Sciatic nerve (tissue), 2 donors: Measurements from ENCODE around the gene STING1. TPM values are rescaled to one million over a fixed set of nuclear protein-coding genes. Genes with fewer than 3 reads are reported as not detected.
A peak's percentile ranks its signal among the peaks of the same experiment; 100 is the strongest.

Source experiments
- ATAC-seq: fragments of 200-7000 bp; cut with Tn5 transposase; one replicate; pipeline ENCODE4 v1.9.1; 2020; ENCODE audit warnings: mild to moderate bottlenecking, moderate library complexity
- DNase-seq: peaks from one replicate; pipeline ENCODE4 v3.0.0-alpha.2; 2020; ENCODE audit warnings: low spot score
- intact Hi-C: fragments of 100-400 bp; cut with DNase I; formaldehyde crosslinking; loops from one replicate; pipeline ENCODE4 v1.14.2; 2022
- total RNA-seq: library from RNA; stranded (reverse); fragmentation: NEBNext Ultra II Directional; extraction: Animal tissue kit (Norgen Biotek cat#: 25700); gene quantifications from one replicate; pipeline ENCODE4 v1.2.1, GENCODE V29; 2021
- donor health status: DM: no; HTN: no; CAD: no.
- donor health status: DM: no; HTN: no; CAD: no.

Gene STING1
- total RNA-seq, 1 donor from 2014 or later = 94.5 TPM

GRCh38 chr5:139473105-139473504, 9.5 kb downstream of the STING1 start:
- no peak for DNase-seq
- intact Hi-C loops = no loop called here
- no peak for ATAC-seq

- ATAC-seq = no peak
- intact Hi-C loops = no loop called here
- no peak for DNase-seq
These were observed 10.1 kb downstream of the STING1 start for GRCh38 chr5:139472386-139473030.

DNA sequence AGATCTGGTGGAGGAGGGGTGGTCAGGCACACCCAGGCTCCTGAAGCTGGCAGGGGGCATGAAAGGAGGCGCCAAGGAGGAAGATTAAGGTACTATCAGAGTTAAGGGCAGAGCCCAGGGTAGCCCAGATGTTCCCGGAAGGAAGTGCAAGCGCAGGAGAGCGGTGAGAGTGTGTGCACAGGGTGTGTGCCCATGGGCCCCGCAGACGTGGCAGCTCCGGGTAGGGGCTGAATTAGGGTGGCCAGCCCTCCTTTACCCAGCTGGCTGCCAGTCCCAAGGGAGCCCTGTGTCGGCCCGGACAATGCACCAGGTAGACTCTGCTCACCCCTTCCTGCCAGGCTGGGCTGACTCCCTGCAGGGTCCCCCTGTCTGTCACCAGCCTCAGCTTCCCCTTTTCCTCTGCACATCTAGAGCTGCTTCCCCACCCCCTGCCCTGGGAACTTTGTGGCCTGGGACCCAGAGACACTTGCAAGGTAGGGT, 11.7 kb downstream of the STING1 start, which contains the start of gene SMIM33:
SMIM33 (plus strand) TSS at position 184 of the 480 bp plus-strand sequence; CDS start at position 302, 118 bp downstream.
- intact Hi-C loops = no loop called here
- DNase-seq (no peak), ATAC-seq (no peak)

DNA sequence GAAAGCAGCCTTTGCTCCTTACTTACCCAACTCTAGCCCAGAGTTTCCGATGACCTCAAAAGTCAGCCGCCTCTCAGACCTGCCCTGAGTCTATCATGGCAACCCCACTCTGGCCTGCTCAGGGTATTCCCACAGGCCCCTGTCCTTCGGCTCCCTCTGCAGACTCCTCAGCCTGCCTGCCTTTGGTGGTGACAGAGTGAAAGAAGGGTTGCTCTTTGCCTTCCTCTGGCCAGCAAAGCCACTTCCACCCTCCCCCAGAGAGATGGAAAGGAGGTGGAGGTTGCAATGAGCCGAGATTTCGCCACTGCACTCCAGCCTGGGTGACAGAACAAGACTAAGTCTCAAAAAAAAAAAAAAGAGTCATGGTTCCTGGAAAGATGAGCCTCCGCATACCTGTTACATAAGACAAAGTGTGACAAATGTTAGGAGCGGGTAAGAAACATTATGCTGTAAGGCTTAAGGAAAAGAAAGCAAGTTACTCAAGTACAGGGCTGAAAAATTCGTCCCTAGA, 14.1 kb downstream of the STING1 start:
- intact Hi-C loops = no loop called here
- DNase-seq = no peak
- peak; percentile 40 for ATAC-seq

DNA sequence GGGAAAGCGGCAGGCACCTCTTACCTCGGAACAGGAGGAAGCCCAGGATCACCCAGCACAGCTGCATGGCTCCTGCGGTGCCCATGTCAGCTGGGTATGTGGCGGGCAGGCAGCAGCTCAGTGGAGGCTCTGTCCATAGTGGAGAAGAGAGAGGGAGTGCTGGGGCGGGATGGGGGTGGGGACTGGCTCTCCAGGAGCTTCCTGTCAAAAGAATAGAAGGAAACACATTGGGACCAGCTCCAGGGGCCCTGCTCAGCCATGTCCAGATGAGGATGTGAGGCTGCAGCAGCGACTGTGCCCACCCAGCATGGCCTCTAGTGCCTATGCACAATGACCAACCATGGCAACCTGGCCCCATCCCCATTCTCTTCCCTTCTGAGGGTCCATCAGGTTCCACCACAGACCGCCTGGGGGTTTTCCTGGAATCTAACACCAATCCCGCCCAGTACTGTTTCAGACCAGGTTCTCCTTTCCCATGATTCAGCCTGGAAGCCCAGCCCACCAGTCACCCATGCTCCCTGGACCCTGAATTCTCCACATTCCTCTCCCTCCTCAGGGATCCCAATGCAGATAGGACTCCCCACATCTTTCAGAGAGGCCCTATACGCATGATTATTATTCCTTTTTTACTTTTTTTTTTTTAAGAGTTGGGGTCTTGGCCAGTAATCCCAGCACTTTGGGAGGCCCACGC, 19.8 kb downstream of the STING1 start, which contains the start of gene ECSCR:
ECSCR (minus strand) TSS at position 158 of the 691 bp plus-strand sequence; CDS start at position 85, 73 bp downstream.
- intact Hi-C loops = no loop called here
- peak; percentile 32 for ATAC-seq
- no peak for DNase-seq

DNA sequence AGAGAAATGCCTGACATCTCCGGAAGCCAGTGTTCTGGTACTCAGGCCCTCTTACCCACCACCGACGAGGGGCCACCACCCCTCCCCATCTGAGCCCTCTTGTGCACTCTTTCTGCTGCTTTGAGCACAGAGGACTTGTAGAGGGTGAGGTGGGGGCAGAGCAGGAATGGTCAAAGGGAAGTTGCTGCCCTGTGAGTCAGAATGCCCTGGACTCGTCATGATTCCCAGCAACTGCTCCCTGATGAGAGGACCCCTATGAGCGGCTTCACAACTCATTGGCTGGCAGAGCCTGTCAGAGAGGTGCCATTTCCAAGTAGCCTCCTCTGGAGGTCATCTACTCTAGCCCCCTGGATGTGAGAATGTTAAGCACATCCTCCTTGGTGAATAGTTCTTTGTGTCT, 20.9 kb downstream of the STING1 start:
- intact Hi-C loops = no loop called here
- ATAC-seq (no peak), DNase-seq (no peak)

DNA sequence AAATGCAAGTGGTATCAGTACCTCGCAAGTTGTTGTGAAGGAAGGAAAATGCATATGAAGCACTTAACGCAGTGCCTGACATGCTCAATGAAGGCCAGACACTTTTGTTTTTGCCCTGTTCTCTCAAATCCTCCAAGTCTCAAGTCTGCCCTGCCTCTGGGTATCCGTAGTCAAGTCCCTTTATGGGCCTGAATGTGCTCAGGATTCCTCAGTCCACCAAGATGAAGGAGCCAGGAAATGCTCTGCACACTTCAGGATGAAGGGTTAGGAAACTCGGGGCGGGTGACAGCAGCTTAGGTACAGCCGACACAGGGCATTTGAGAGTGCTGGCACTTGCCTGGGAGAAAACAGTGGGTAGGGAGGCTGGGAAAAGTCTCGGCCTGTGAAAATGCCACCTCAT, 21.4 kb downstream of the STING1 start:
- intact Hi-C loops = no loop called here

DNA sequence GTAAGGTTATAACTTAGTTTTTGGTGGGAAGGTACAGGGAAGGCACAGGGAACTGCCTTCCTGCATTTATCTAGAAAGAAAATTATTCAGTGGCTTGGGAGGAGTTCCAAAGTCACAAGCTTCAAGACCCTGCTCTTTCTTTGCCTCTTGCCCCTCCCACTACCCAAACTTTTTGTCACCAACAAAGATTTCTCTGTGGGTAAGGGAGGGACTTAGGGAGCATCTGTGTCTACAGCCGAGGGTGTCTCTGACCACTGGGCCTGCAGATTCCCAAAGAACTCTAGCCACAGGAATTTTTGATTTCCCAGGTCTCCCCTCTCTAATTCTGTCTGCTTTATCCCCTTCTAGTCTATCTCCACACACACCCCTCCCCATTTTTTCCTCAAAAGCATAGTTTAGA, 22.1 kb downstream of the STING1 start:
- ATAC-seq = no peak
- no peak for DNase-seq
- intact Hi-C loops = no loop called here

More for the DNA sequence above, 21.4 kb downstream of the STING1 start:
- DNase-seq (no peak), ATAC-seq (no peak)

DNA sequence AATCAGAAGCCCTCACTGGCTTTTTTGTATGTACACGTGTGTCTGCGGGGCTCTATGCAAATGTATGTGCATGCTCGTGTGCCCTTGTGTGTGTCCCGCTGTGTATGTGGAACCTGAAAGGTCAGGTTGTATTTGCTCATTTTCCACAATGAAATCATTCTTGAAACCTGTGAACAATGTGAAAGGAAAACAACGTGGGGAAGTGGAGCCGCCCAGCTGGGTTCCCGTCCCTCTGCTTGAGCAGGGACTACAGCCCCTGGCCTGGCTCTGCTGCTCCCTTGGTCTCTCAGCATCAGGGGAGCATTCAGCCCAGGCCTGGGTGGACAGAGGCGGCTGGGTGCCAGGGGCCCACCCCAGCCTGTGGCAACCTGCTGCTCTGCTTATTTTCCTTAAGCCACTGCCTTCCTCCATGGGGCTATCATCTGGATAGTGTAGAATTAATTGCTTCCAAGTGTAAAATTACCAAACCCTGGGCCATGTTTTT, 23.1 kb downstream of the STING1 start:
- no peak for DNase-seq
- ATAC-seq = peak; percentile 33

DNA sequence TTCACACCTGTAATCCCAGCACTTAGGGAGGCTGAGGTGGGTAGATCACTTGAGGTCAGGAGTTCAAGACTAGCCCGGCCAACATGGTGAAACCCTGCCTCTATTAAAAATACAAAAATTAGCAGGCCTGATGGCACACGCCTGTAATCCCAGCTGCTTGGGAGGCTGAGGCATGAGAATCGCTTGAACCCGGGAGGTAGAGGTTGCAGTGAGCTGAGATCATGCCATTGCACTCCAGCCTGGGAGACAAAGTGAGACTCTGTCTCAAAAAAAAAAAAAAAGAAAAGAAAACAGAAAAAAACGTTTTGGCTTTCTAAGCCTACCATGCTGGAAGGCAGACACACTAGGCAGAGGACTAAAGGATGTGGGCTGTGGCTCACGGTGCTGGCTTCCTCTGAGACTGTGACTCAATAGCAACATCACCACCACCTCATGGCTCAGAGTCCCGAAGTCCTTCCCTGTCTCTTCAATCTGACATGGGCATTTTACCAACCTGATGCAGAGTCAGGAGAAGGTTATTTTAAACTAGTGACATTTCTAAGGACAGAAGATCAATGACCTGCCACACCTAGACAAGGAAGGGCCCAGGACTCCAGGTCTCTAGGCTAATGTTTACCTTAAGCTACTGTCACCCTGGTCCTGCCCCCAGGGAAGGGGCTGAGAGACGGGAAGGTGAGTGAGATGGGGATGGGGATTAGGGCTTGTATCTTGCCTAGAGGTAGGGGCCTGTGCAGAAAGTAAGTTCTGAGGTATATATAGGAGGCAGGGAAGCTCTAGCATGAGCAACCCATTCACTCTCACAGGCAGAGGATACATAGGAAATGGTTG, 23.8 kb downstream of the STING1 start:
- ATAC-seq = no peak
- DNase-seq = no peak
- intact Hi-C loops = no loop called here

More for the DNA sequence above, 23.1 kb downstream of the STING1 start:
- intact Hi-C loops = no loop called here

DNA sequence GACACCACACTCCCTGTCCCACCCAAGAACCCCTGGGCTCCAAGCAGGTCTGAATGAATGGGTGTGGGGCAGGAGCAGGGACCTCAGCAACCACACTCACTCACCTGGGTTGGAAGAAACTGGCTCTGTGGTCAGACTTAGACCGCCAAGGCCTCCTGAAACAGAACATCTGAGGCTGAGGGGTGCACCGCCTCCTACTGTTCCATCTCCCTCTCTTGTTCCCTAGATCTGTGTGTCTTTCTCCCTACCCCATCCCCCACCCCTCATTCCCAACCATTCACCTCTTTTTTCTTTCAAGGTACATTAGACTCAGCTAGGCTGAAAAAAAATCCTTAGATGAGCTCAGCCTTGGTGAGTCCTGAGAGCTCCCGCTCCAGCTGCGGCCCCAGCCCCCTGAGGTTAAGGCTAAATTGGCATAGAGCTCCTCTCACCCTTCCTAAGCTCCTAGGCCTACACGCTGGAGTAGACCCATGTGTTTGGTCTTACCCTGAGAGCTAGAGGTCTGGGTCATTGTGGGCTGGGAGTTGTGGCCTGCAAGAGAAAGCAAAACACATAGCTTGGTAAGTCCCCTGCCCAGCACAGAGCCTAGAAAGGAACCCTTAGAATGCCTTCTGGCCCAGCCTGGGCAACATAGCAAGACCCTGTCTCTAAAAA, 24.8 kb downstream of the STING1 start:
- DNase-seq (no peak), ATAC-seq (no peak)
- intact Hi-C loops = no loop called here

DNA sequence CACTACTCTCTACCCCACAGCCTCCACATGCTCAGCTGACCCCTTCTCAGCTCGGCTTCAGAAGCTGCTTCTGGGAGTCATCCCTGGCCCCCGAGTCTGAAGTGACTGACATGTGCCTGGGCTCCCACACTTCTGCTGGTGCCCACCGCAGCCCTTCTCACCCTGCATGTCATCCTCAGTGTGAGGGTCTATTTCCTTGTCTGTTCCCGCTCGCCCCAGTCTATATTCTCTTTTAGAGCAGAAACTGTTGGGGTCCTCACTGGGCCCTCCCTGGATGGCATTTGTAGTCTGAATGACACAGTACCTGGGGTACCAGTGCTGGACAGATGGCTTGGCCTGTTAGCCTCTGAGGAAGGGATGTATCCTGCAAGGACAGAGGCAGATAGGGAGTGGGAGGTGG, 25.3 kb downstream of the STING1 start:
- intact Hi-C loops = no loop called here
- no peak for ATAC-seq
- DNase-seq = no peak

GRCh38 chr5:139456776-139457175, 25.8 kb downstream of the STING1 start:
- DNase-seq (no peak), ATAC-seq (no peak)
- intact Hi-C loops = no loop called here

DNA sequence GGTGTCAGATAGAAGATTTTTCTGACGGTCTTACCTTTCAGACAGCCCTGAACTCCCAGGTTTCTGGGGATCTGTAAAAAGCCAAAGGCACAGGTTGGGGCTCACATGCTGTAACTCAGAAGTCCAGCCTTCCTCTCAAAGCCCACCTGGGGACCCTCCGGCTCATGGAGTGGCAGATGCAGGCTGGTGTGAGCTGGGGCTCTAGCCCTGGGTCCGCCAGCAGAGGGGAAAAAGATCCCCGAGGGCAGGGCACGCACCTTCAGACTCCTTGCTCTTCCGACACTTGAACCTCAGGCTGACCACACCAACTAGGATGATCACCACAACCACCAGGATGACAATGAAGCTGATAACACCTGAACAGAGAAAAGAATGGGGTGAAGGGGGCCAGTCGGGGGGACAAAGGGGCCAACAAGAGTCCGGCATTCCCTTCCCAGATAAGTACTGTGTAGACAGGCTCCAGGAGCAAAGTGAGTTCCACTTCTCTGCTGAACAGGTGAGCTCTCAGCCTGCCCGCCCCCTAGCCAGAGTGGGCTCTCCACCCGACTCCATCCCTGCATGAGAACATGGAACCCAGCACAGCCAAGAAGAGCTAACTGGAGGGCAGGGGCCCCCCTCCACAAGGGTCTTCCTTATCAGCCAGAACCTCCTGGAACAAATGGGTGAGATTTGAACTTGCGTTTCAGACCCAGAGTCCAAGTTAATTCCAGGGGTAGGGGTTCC, 27.8 kb downstream of the STING1 start:
- intact Hi-C loops = no loop called here
- ATAC-seq = no peak
- DNase-seq = no peak

DNA sequence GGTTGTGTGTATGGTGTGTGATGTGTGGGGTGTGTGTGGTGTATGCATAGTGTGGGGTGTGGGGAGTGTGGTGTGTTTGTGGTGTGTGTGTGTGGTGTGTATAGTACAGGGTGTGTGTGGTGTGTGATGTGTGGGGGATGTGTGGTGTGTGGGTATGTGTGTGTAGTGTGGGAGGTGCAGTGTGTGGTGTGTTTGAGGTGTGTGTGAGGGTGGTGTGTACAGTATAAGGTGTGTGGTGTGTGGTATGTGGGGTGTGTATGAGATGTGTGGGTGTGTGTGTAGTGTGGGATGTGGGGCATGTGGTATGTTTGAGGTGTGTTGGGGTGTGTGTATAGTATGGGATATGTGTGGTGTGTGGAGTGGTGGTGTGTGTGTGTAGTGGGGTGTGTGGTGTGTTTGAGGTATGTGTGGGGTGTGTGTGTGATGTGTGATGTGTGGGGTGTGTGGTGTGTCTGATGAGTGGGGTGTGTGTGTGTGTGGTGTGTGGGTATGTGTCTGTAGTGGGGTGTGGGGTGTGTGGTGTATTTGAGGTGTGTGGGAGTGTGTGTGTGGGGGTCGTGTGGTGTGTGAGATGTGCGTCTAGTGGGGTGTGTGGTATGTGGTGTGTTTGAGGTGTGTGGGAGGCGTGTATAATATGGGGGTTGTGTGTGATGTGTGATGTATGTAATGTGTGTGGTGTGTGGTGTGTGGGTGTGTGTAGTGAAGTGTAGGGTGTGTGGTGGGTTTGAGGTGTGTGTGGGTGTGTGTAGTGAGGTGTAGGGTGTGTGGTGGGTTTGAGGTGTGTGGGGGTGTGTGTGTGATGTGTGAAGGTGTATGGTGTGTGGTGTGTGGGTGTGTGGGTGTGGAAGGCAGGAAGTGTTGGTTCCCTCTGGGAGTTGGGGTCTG, 28.6 kb downstream of the STING1 start:
- intact Hi-C loops = no loop called here
- ATAC-seq (no peak), DNase-seq (no peak)

- intact Hi-C loops = no loop called here
- DNase-seq = no peak
- peak; percentile 33 for ATAC-seq
These were observed 30.5 kb downstream of the STING1 start for GRCh38 chr5:139451878-139452660.
